ENCODE measurements around the gene STX7. TPM values are rescaled to one million over a fixed set of nuclear protein-coding genes. Genes with fewer than 3 reads are reported as not detected.

Gene STX7
- total and polyA plus RNA-seq, 7 donors, result 12.6 to 38.1 (median 26.2) TPM

GRCh38 chr6:132530293-132530974, 17.5 kb upstream of the STX7 start:
- H3K27ac ChIP-seq, result no peak overlapping the region
- peak overlapping the region; percentile 23 for H3K4me3 ChIP-seq
- intact Hi-C loops (cut with DNase I), result loop anchor here in 1 of 2 donors (5.0 kb wide), 1 partner anchor 267 kb away; the partner anchor contains the start of gene SLC18B1
- DNase-seq, result peak in 1 of 2 donors; percentile 39
- WGBS, 3 donors, result 21 to 29% (median 27%) methylated on average over 9 of the region's 9 CpGs
- no peaks in the 10 kb centered on the region for H3K27me3 ChIP-seq (ENCODE audit: insufficient read depth in 3 of 3, low read length in 2 of 3)
- no peaks in the 10 kb centered on the region for H3K9me3 ChIP-seq
- H3K36me3 ChIP-seq (ENCODE audit: insufficient read depth in 1 of 2, low read depth in 1 of 2), result no peaks in the 10 kb centered on the region
- no peaks in the 10 kb centered on the region for H3K4me1 ChIP-seq
- ATAC-seq, result peak in 3 of 4 donors; percentile 70 to 89 (median 77)
- TF ChIP-seq CTCF (IDR thresholded peaks at IDR 0.05), result peak; percentile 85

GRCh38 chr6:132527791-132528190, 14.9 kb upstream of the STX7 start:
- DNase-seq, result no peak
- Histone ChIP-seq H3K9me3 (no peaks in the 10 kb centered on the region), H3K27me3 (ENCODE audit: insufficient read depth in 3 of 3, low read length in 2 of 3) (no peaks in the 10 kb centered on the region), H3K27ac (no peak overlapping the region), H3K4me3 (no peak overlapping the region), H3K4me1 (no peaks in the 10 kb centered on the region), H3K36me3 (ENCODE audit: insufficient read depth in 1 of 2, low read depth in 1 of 2) (no peaks in the 10 kb centered on the region)
- WGBS, 3 donors, result 66 to 78% (median 68%) methylated on average over 6 of the region's 6 CpGs
- TF ChIP-seq CTCF (IDR thresholded peaks at IDR 0.05), result no peak
- intact Hi-C loops (cut with DNase I), result loop anchor here in 1 of 2 donors (10.0 kb wide), 1 partner anchor 257 kb away; no protein-coding TSS in a partner anchor
- ATAC-seq, result no peak

- 66 to 72% (median 67%) methylated on average over 2 of the region's 2 CpGs for WGBS, 3 donors
- H3K4me3 ChIP-seq, result no peak overlapping the region
- no peaks in the 10 kb centered on the region for H3K27me3 ChIP-seq (ENCODE audit: insufficient read depth in 3 of 3, low read length in 2 of 3)
- no peaks in the 10 kb centered on the region for H3K4me1 ChIP-seq
- no peak for DNase-seq
- H3K9me3 ChIP-seq, result no peaks in the 10 kb centered on the region
- intact Hi-C loops (cut with DNase I), result loop anchor here in 1 of 2 donors (10.0 kb wide), 1 partner anchor 258 kb away; no protein-coding TSS in a partner anchor
- H3K36me3 ChIP-seq (ENCODE audit: insufficient read depth in 1 of 2, low read depth in 1 of 2), result no peaks in the 10 kb centered on the region
- no peak for ATAC-seq
- TF ChIP-seq CTCF (IDR thresholded peaks at IDR 0.05), result no peak
- H3K27ac ChIP-seq, result no peak overlapping the region
Observed at GRCh38 chr6:132526461-132526860, 13.5 kb upstream of the STX7 start.

GRCh38 chr6:132525866-132526265, 12.9 kb upstream of the STX7 start:
- H3K4me1 ChIP-seq, result no peaks in the 10 kb centered on the region
- H3K27me3 ChIP-seq (ENCODE audit: insufficient read depth in 3 of 3, low read length in 2 of 3), result no peaks in the 10 kb centered on the region
- no peak overlapping the region for H3K27ac ChIP-seq
- ATAC-seq, result no peak
- H3K9me3 ChIP-seq, result no peaks in the 10 kb centered on the region
- WGBS, 3 donors, result 64 to 94% (median 79%) methylated on average over 4 of the region's 4 CpGs
- no peak for DNase-seq
- H3K36me3 ChIP-seq (ENCODE audit: insufficient read depth in 1 of 2, low read depth in 1 of 2), result no peaks in the 10 kb centered on the region
- no peak for TF ChIP-seq CTCF (IDR thresholded peaks at IDR 0.05)
- H3K4me3 ChIP-seq, result no peak overlapping the region
- intact Hi-C loops (cut with DNase I), result loop anchor here in 1 of 2 donors (10.0 kb wide), 1 partner anchor 259 kb away; no protein-coding TSS in a partner anchor

Data from psoas muscle (tissue), 8 donors.